Kasumi-1 (cell line): ENCODE results near the gene FAM149B1.

Experiments used
- DNase-seq, 2 experiments: peaks; one replicate each; lab custom pipeline; 2025; lab: John Stamatoyannopoulos, UW

The FAM149B1 gene

GRCh38 chr10:73174148-73174925 is 6.4 kb downstream of the FAM149B1 start:
- no peak for DNase-seq

GRCh38 chr10:73182568-73182967 is 14.6 kb downstream of the FAM149B1 start:
- DNase-seq, result no peak

GRCh38 chr10:73183667-73184281 is 15.9 kb downstream of the FAM149B1 start:
- no peak for DNase-seq

- DNase-seq, result no peak
Measured at GRCh38 chr10:73186266-73186665, 18.3 kb downstream of the FAM149B1 start.

GRCh38 chr10:73190188-73190587 is 22.3 kb downstream of the FAM149B1 start:
- DNase-seq, result no peak

GRCh38 chr10:73205081-73205480 is 37.2 kb downstream of the FAM149B1 start:
- DNase-seq, result no peak

- DNase-seq, result peak in 1 of 2 experiments; percentile 9
Measured at GRCh38 chr10:73205890-73206289, 38.0 kb downstream of the FAM149B1 start.

- DNase-seq, result no peak
Measured at GRCh38 chr10:73206385-73206784, 38.5 kb downstream of the FAM149B1 start.

GRCh38 chr10:73207883-73208282 is 40.0 kb downstream of the FAM149B1 start:
- no peak for DNase-seq

GRCh38 chr10:73209705-73210104 is 41.8 kb downstream of the FAM149B1 start:
- no peak for DNase-seq

GRCh38 chr10:73210395-73211105 is 42.6 kb downstream of the FAM149B1 start:
- DNase-seq, result no peak

GRCh38 chr10:73211106-73211811 is 43.3 kb downstream of the FAM149B1 start:
- no peak for DNase-seq

GRCh38 chr10:73215749-73216148 is 47.8 kb downstream of the FAM149B1 start:
- no peak for DNase-seq

GRCh38 chr10:73217628-73218027 is 49.7 kb downstream of the FAM149B1 start:
- no peak for DNase-seq

GRCh38 chr10:73218431-73219191 is 50.7 kb downstream of the FAM149B1 start:
- DNase-seq, result peak; percentile 87 to 94

GRCh38 chr10:73219384-73219783 is 51.5 kb downstream of the FAM149B1 start:
- DNase-seq, result no peak

- DNase-seq, result no peak
Measured at GRCh38 chr10:73220989-73221388, 53.1 kb downstream of the FAM149B1 start.

GRCh38 chr10:73225518-73225917 is 57.6 kb downstream of the FAM149B1 start:
- no peak for DNase-seq

- no peak for DNase-seq
Measured at GRCh38 chr10:73226663-73227062, 58.7 kb downstream of the FAM149B1 start.

- peak in 1 of 2 experiments; percentile 16 for DNase-seq
Measured at GRCh38 chr10:73228247-73228646, 60.3 kb downstream of the FAM149B1 start.

GRCh38 chr10:73229567-73229966 is 61.6 kb downstream of the FAM149B1 start:
- peak; percentile 56 to 70 for DNase-seq
